CD14-positive monocyte (primary cell): ENCODE results near the gene MAP3K13. TPM values are rescaled to one million over a fixed set of nuclear protein-coding genes. Genes with fewer than 3 reads are reported as not detected.

Experiments used
- DNase-seq, 3 donors: peaks; one replicate each; pipeline ENCODE4 v3.0.0-alpha.2; 2011 to 2022
- H2AFZ ChIP-seq: 2 replicates; pipeline ENCODE4 v1.6.0; 2012; ENCODE audit warnings: mild to moderate bottlenecking, low read depth, low read length, inconsistent platforms; ENCODE audit not compliant: insufficient read depth, poor library complexity, severe bottlenecking
- H3K27ac ChIP-seq, 2 donors: 1 replicate in 1 of 2; 2 replicates in 1 of 2; pipeline ENCODE4 v1.5.1; 2012 to 2013; ENCODE audit warnings: low read length in 2 of 2, control low read depth in 1 of 2, inconsistent platforms in 1 of 2, low read depth in 1 of 2, mild to moderate bottlenecking in 1 of 2
- H3K27me3 ChIP-seq, 2 donors: one replicate each; pipeline versions ENCODE4 v1.6.0 to v1.6.1; 2011 to 2013; ENCODE audit warnings: low read length in 2 of 2; ENCODE audit not compliant: control insufficient read depth in 2 of 2, insufficient read depth in 2 of 2
- H3K36me3 ChIP-seq, 2 donors: replicated peaks in 1 of 2; 1 replicate in 1 of 2; 2 replicates in 1 of 2; pipeline versions ENCODE4 v1.5.1 to v1.6.1; 2012 to 2013; ENCODE audit warnings: low read length in 2 of 2, control low read depth in 1 of 2, inconsistent platforms in 1 of 2, mild to moderate bottlenecking in 1 of 2; ENCODE audit not compliant: insufficient read depth in 2 of 2, control insufficient read depth in 1 of 2
- H3K4me1 ChIP-seq, 2 donors: 1 replicate in 1 of 2; 2 replicates in 1 of 2; pipeline versions ENCODE4 v1.5.1 to v1.6.1; 2012 to 2013; ENCODE audit warnings: low read length in 2 of 2, control low read depth in 1 of 2, inconsistent platforms in 1 of 2, mild to moderate bottlenecking in 1 of 2, moderate library complexity in 1 of 2; ENCODE audit not compliant: insufficient read depth in 2 of 2, control insufficient read depth in 1 of 2
- H3K4me2 ChIP-seq: replicated peaks from 2 replicates; pipeline ENCODE3; 2012; ENCODE audit warnings: low read length, moderate library complexity, mild to moderate bottlenecking; ENCODE audit not compliant: poor library complexity, severe bottlenecking; ENCODE audit errors: extremely low read depth
- H3K4me3 ChIP-seq, 3 experiments: fragments of 200-600 bp in 1 of 3; sonication (generic) in 1 of 3; replicated peaks in 1 of 3; 1 replicate in 2 of 3; 2 replicates in 1 of 3; pipeline ENCODE4 v1.5.1; 2011 to 2013; ENCODE audit warnings: low read length in 3 of 3, mild to moderate bottlenecking in 3 of 3, control low read depth in 2 of 3, low read depth in 2 of 3, inconsistent platforms in 1 of 3, moderate library complexity in 1 of 3
- H3K79me2 ChIP-seq: 2 replicates; pipeline ENCODE4 v1.6.0; 2012; ENCODE audit warnings: mild to moderate bottlenecking, control low read depth, inconsistent platforms, low read length, moderate library complexity; ENCODE audit not compliant: insufficient read depth
- H3K9ac ChIP-seq: 2 replicates; pipeline ENCODE4 v1.6.0; 2017; ENCODE audit warnings: low read length, mild to moderate bottlenecking; ENCODE audit not compliant: insufficient read depth, poor library complexity, severe bottlenecking
- H3K9me3 ChIP-seq, 2 donors: replicated peaks in 1 of 2; 1 replicate in 1 of 2; 2 replicates in 1 of 2; pipeline versions ENCODE4 v1.5.1 to v1.6.1; 2012 to 2013; ENCODE audit warnings: low read length in 2 of 2, control low read depth in 1 of 2; ENCODE audit not compliant: control insufficient read depth in 1 of 2, insufficient read depth in 1 of 2
- H4K20me1 ChIP-seq: 2 replicates; pipeline ENCODE4 v1.6.0; 2012; ENCODE audit warnings: mild to moderate bottlenecking, low read length, control low read depth, moderate library complexity; ENCODE audit not compliant: insufficient read depth
- H3K27ac Mint-ChIP-seq, 7 donors: one replicate each; pipeline ENCODE4 v1.8.0; 2020; ENCODE audit warnings: mild to moderate bottlenecking in 7 of 7, mixed read lengths in 7 of 7, moderate library complexity in 6 of 7, inconsistent platforms in 2 of 7
- H3K27me3 Mint-ChIP-seq, 3 donors: one replicate each; pipeline ENCODE4 v1.8.0; 2021 to 2022; ENCODE audit warnings: low read depth in 3 of 3, mild to moderate bottlenecking in 3 of 3, mixed read lengths in 3 of 3, moderate library complexity in 3 of 3, inconsistent platforms in 1 of 3
- H3K36me3 Mint-ChIP-seq, 2 donors: one replicate each; pipeline ENCODE4 v1.8.0; 2020; ENCODE audit warnings: mixed read lengths in 2 of 2, inconsistent platforms in 1 of 2, mild to moderate bottlenecking in 1 of 2
- H3K4me1 Mint-ChIP-seq: one replicate; pipeline ENCODE4 v1.8.0; 2020; ENCODE audit warnings: mild to moderate bottlenecking, mixed read lengths
- H3K4me3 Mint-ChIP-seq, 2 donors: one replicate each; pipeline ENCODE4 v1.8.0; 2020; ENCODE audit warnings: mild to moderate bottlenecking in 2 of 2, mixed read lengths in 2 of 2, moderate library complexity in 1 of 2
- H3K9me3 Mint-ChIP-seq, 7 donors: one replicate each; pipeline ENCODE4 v1.8.0; 2020 to 2022; ENCODE audit warnings: mixed read lengths in 7 of 7, mild to moderate bottlenecking in 6 of 7, moderate library complexity in 6 of 7, inconsistent platforms in 2 of 7
- CTCF ChIP-seq: fragments of 200-600 bp; IDR thresholded peaks from one replicate; pipeline ENCODE4 v1.8.0; 2022; ENCODE audit warnings: antibody characterized with exemption, mild to moderate bottlenecking
- WGBS: methylation state at CpG from one replicate; pipeline ENCODE4 v1.1.5; 2013; ENCODE audit warnings: missing lambda C conversion rate; ENCODE audit not compliant: insufficient coverage; 5-methylcytosine and 5-hydroxymethylcytosine counted together
- intact Hi-C, 2 donors: fragments of 100-400 bp; cut with micrococcal nuclease; formaldehyde crosslinking; loops; one replicate each; pipeline versions ENCODE4 v1.15.0 to v1.15.1; 2023
- polyA minus RNA-seq: library from RNA; depleted of rRNA, polyadenylated mRNA; stranded (reverse); fragments of >200 nt; gene quantifications from 2 replicates; pipeline ENCODE4 v1.2.3, GENCODE V29; 2012
- polyA plus RNA-seq, 3 donors: library from polyadenylated mRNA; depleted of rRNA in 1 of 3; unstranded in 2 of 3; stranded (reverse) in 1 of 3; fragments of 300-500 nt in 2 of 3; fragments of >200 nt in 1 of 3; fragmentation: Illumina TruSeq in 2 of 3; gene quantifications; 1 replicate in 2 of 3; 2 replicates in 1 of 3; pipeline ENCODE4 v1.2.3, GENCODE V29; 2012 to 2021
- total RNA-seq, 12 experiments: library from RNA in 1 of 12; stranded (reverse) in 1 of 12; fragments of 120-200 nt in 1 of 12; gene quantifications; one replicate each; pipeline ENCODE4 v1.2.4 and lab custom pipeline; 2013 to 2026; ENCODE audit warnings: mixed read lengths in 6 of 12, inconsistent platforms in 1 of 12

Gene MAP3K13
- 9.2 TPM for total RNA-seq (2013)
- polyA plus RNA-seq: 10 to 100 TPM in 2 of 3 donors, 1 to 10 TPM in 1; 5.0 to 34.2 (median 30.9) TPM
- 1.4 and 1.7 TPM in 2 replicates for polyA minus RNA-seq
- total RNA-seq (lab: John Stamatoyannopoulos, UW): 4.6 to 17.0 (median 13.2) reads per million in 11 experiments

DNA sequence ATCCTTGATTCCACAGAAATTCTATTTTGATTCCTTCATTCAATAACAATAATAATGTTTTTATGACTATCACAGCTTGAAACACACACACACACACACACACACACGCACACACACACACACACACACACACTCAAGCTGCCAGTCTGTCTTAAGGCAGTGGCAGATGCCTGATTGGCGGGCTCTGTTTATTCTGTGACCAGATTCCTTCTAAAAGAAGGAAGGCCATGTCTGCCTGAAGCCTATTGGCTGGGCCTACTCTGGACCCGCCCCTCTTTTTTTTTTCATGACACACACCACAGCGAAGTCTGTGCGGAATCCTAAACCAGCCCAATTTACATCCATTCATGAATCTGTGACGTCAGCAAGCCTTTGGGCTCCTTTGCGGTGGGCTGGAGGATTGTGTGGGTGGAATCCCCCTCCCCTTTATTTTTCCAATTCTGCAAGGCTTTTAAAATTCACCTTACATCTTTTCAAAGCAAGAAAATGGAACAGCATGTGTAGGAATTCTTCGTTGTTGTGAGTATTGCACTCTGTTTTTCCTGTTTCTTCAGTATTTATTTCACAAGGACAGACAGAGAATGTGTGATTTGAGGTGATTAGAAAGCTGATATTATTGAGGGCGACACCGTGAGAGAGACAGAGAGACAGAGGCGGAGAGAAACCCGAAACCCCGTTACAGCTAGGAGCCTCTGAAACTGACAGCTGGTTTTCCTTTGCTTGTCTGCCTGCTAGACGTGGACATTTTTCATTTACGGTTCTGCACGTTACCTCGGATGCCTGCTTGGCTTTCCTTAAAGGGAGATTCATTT is at the start of gene MAP3K13:
Gene MAP3K13, plus strand, starts transcription at position 287 of the 812 bp plus-strand sequence. CDS start 65,446 bp downstream, outside the sequence.
- Histone ChIP-seq H3K36me3 (no peaks in the 10 kb centered on the region), H3K79me2 (no peaks in the 10 kb centered on the region), H3K27ac (no peak within 1 kb of the TSS), H3K9ac (peak within 1 kb of the TSS; percentile 52), H3K9me3 (no peaks in the 10 kb centered on the region), H4K20me1 (no peaks in the 10 kb centered on the region), H3K4me3 (peak within 1 kb of the TSS; percentile 55 to 92 (median 81)), H3K27me3 (peaks cover 30 to 31% of the 10 kb centered on the region in 2 donors), H3K4me2 (peak within 1 kb of the TSS; percentile 91), H2AFZ (peak within 1 kb of the TSS; percentile 75), H3K4me1 (peaks cover 4 to 5% of the 10 kb centered on the region in 2 donors)
- 2% methylated on average over 11 of the region's 17 CpGs for WGBS
- Mint-ChIP-seq H3K4me3 (peak within 1 kb of the TSS; percentile 89 to 97), H3K4me1 (peaks cover 16% of the 10 kb centered on the region), H3K36me3 (no peaks in the 10 kb centered on the region), H3K27me3 (peaks cover 25 to 42% (median 32%) of the 10 kb centered on the region in 3 donors), H3K9me3 (peaks cover 0 to 2% (median 0%) of the 10 kb centered on the region in 7 donors), H3K27ac (peak within 1 kb of the TSS in 5 of 7 donors; percentile 11 to 86 (median 67))
- peak; percentile 78 to 89 (median 87) for DNase-seq
- TF ChIP-seq CTCF: no peak
- intact Hi-C loops: no loop called here

DNA sequence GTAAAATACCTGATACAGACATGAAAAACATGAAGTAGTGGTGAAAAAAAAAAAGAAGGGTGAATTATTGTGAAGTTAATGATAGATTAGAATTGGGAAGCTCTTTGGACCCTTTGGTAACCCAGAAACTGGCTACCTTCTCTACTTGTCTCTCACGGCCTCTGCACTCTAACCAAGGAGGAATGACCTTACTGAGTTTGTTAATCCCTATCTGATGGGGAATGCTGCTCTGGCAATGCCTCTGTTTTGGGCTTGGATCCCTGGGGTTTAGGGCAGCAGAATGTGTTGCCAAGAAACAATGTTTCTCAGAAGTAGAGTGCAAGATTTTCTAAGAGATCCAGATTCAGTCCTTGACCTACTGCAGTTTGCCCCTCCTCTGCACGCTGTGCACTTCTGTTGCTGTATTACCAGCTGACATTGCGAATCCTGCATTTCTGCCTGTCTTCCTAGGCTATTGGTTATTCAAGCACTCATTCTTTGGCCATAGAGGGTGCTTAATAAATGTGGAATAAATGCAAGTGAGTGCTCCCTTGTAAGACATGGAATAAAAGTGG is 49.2 kb upstream of the MAP3K13 start:
- Histone ChIP-seq H3K9me3 (peaks cover 0 to 9% of the 10 kb centered on the region in 2 donors), H4K20me1 (no peaks in the 10 kb centered on the region), H3K36me3 (no peaks in the 10 kb centered on the region), H3K4me1 (peaks cover 19 to 23% of the 10 kb centered on the region in 2 donors), H3K4me2 (no peak overlapping the region), H3K79me2 (no peaks in the 10 kb centered on the region), H3K4me3 (no peak overlapping the region), H2AFZ (no peak overlapping the region), H3K27ac (no peak overlapping the region), H3K9ac (no peak overlapping the region), H3K27me3 (no peaks in the 10 kb centered on the region)
- Mint-ChIP-seq H3K36me3 (peaks cover 2 to 6% of the 10 kb centered on the region in 2 donors), H3K27me3 (peaks cover 0 to 1% (median 0%) of the 10 kb centered on the region in 3 donors), H3K9me3 (peaks cover 5 to 15% (median 11%) of the 10 kb centered on the region in 7 donors), H3K4me1 (peaks cover 21% of the 10 kb centered on the region), H3K4me3 (no peak overlapping the region), H3K27ac (no peak overlapping the region)
- no peak for DNase-seq
- 100% methylated on average over 1 of the region's 3 CpGs for WGBS
- intact Hi-C loops: no loop called here
- TF ChIP-seq CTCF: no peak
